Urothelium cell line (cell line): Measurements from ENCODE around the gene SKAP1.

ENCODE experiments used
- DNase-seq: peaks from one replicate; pipeline ENCODE4 v3.0.0; 2011; ENCODE audit warnings: low spot score, mixed read lengths
- FAIRE-seq: peaks from 2 replicates; lab custom pipeline; 2011; peaks lifted over from hg19 to GRCh38; lab: Jason Lieb, UNC

SKAP1 gene

GRCh38 chr17:48084932-48085331 is 345.1 kb downstream of the SKAP1 start:
- DNase-seq: no peak
- FAIRE-seq: no peak
